HepG2 (cell line): ENCODE data around the gene TANC1. TPM values are rescaled to one million over a fixed set of nuclear protein-coding genes. Genes with fewer than 3 reads are reported as not detected.

Experiments used
- ATAC-seq: fragments of 200-7000 bp; cut with Tn5 transposase; 3 replicates; pipeline ENCODE4 v1.9.1; 2020; ENCODE audit warnings: mild to moderate bottlenecking, moderate library complexity
- BruUV-seq: library from RNA; stranded (reverse); fragments of 400-500 nt; replicated peaks from 2 replicates; lab custom pipeline; 2021; lab: Mats Ljungman, UMichigan
- CTCF ChIA-PET: fragments of 300-600 bp; formaldehyde crosslinking; extraction: SDS; loops from one replicate; lab custom pipeline; 2021; ENCODE audit warnings: low total read pairs, inconsistent platforms, low intra/inter-chr PET ratio; lab: Yijun Ruan, JAX
- POLR2A ChIA-PET: fragments of 350-600 bp; sonication (Branson Sonifier 250); formaldehyde crosslinking; loops from one replicate; lab custom pipeline; 2020; ENCODE audit warnings: antibody characterized with exemption, inconsistent platforms; lab: Yijun Ruan, JAX
- DNase-seq: peaks from one replicate; pipeline ENCODE4 v3.0.0-alpha.2; 2015; ENCODE audit warnings: low spot score
- FAIRE-seq: peaks from 3 replicates; lab custom pipeline; 2011; peaks lifted over from hg19 to GRCh38; lab: Jason Lieb, UNC
- H2AFZ ChIP-seq: one replicate; pipeline ENCODE4 v1.6.1; 2011; ENCODE audit warnings: low read length, inconsistent platforms
- H3K27ac ChIP-seq: fragments of 300-600 bp; 3 replicates; pipeline ENCODE4 v1.8.0; 2011; ENCODE audit warnings: mixed run types, mild to moderate bottlenecking, mixed read lengths, low read length, inconsistent platforms; ENCODE audit not compliant: insufficient read depth; ENCODE audit errors: extremely low read length
- H3K27me3 ChIP-seq, 2 experiments: fragments of 200-600 bp in 1 of 2; 2 replicates in 1 of 2; 3 replicates in 1 of 2; pipeline versions ENCODE4 v1.6.0 to v1.8.0; 2011; ENCODE audit warnings: low read length in 2 of 2, mild to moderate bottlenecking in 2 of 2, moderate library complexity in 2 of 2, inconsistent platforms in 1 of 2; ENCODE audit not compliant: insufficient read depth in 2 of 2, control insufficient read depth in 1 of 2
- H3K36me3 ChIP-seq, 2 experiments: fragments of 200-600 bp in 1 of 2; replicated peaks in 1 of 2; 2 replicates in 1 of 2; 3 replicates in 1 of 2; pipeline versions ENCODE4 v1.5.1 to v1.8.0; 2011; ENCODE audit warnings: low read length in 2 of 2, inconsistent platforms in 1 of 2; ENCODE audit not compliant: insufficient read depth in 2 of 2, control insufficient read depth in 1 of 2
- H3K4me1 ChIP-seq: 2 replicates; pipeline ENCODE4 v1.5.1; 2012; ENCODE audit warnings: low read length, inconsistent platforms; ENCODE audit not compliant: insufficient read depth
- H3K4me2 ChIP-seq: 2 replicates; pipeline ENCODE4 v1.6.0; 2011; ENCODE audit warnings: low read depth, low read length, inconsistent platforms
- H3K4me3 ChIP-seq, 3 experiments: fragments of 200-600 bp in 1 of 3; sonication (generic), shearing (Covaris generic) in 1 of 3; replicated peaks in 1 of 3; 2 replicates each; pipeline ENCODE4 v1.5.1; 2011 to 2016; ENCODE audit warnings: low read length in 3 of 3, inconsistent platforms in 2 of 3, low read depth in 2 of 3, mild to moderate bottlenecking in 2 of 3, control low read depth in 1 of 3, mixed read lengths in 1 of 3; ENCODE audit not compliant: insufficient read depth in 1 of 3
- H3K79me2 ChIP-seq: one replicate; pipeline ENCODE4 v1.6.1; 2011; ENCODE audit warnings: low read length, inconsistent platforms; ENCODE audit not compliant: insufficient read depth
- H3K9ac ChIP-seq: 2 replicates; pipeline ENCODE4 v1.6.0; 2011; ENCODE audit warnings: mild to moderate bottlenecking, low read depth, low read length, inconsistent platforms; ENCODE audit not compliant: insufficient read depth
- H3K9me3 ChIP-seq: 2 replicates; pipeline ENCODE4 v1.5.1; 2012; ENCODE audit warnings: mild to moderate bottlenecking, low read length
- H4K20me1 ChIP-seq: 2 replicates; pipeline ENCODE4 v1.6.0; 2011; ENCODE audit warnings: inconsistent platforms, mild to moderate bottlenecking, low read length, moderate library complexity; ENCODE audit not compliant: insufficient read depth
- ARNTL ChIP-seq: sonication (generic); formaldehyde crosslinking; IDR thresholded peaks from 2 replicates; pipeline ENCODE4 v1.4.0; 2020; ENCODE audit warnings: mild to moderate bottlenecking, missing genetic modification reagents
- BORCS8-MEF2B ChIP-seq: sonication (generic); formaldehyde crosslinking; IDR thresholded peaks from 2 replicates; pipeline ENCODE4 v1.8.0; 2022; ENCODE audit warnings: mild to moderate bottlenecking, missing genetic modification reagents
- CBX1 ChIP-seq: IDR thresholded peaks from one replicate; pipeline ENCODE4 v1.6.1; 2016; ENCODE audit warnings: antibody characterized with exemption, low read depth
- CREB3 ChIP-seq: sonication (generic); formaldehyde crosslinking; IDR thresholded peaks from 2 replicates; pipeline ENCODE4 v1.5.0; 2020; ENCODE audit warnings: missing genetic modification reagents
- HMG20A ChIP-seq: IDR thresholded peaks from 2 replicates; pipeline ENCODE4 v1.6.1; 2016; ENCODE audit warnings: borderline replicate concordance
- HOXD1 ChIP-seq: sonication (generic); formaldehyde crosslinking; IDR thresholded peaks from 2 replicates; pipeline ENCODE4 v1.5.0; 2020; ENCODE audit warnings: missing genetic modification reagents
- ZNF607 ChIP-seq: sonication (generic); formaldehyde crosslinking; IDR thresholded peaks from 2 replicates; pipeline ENCODE4 v1.5.1; 2020; ENCODE audit warnings: missing genetic modification reagents, mild to moderate bottlenecking, borderline replicate concordance
- ZNF782 ChIP-seq: sonication (generic); formaldehyde crosslinking; IDR thresholded peaks from 2 replicates; pipeline ENCODE4 v1.4.0; 2020; ENCODE audit warnings: missing genetic modification reagents, mild to moderate bottlenecking, borderline replicate concordance
- ZNF816 ChIP-seq: sonication (generic); formaldehyde crosslinking; IDR thresholded peaks from 2 replicates; pipeline ENCODE4 v1.8.0; 2022; ENCODE audit warnings: missing genetic modification reagents, mild to moderate bottlenecking, borderline replicate concordance
- ZSCAN21 ChIP-seq: sonication (generic); formaldehyde crosslinking; IDR thresholded peaks from 2 replicates; pipeline ENCODE4 v1.8.0; 2022; ENCODE audit warnings: mild to moderate bottlenecking, missing genetic modification reagents, moderate library complexity, borderline replicate concordance
- WGBS: methylation state at CpG from one replicate; pipeline ENCODE4 v1.1.6; 2017; ENCODE audit warnings: low lambda C conversion rate; 5-methylcytosine and 5-hydroxymethylcytosine counted together
- in situ Hi-C: cut with HindIII; loops from 2 replicates; pipeline ENCODE4 v1.10.0; 2017; ENCODE audit warnings: low pct_unique_long_range_greater_than_20kb; ENCODE audit not compliant: extremely low pct_ligation_motif_present
- intact Hi-C: fragments of 100-400 bp; cut with micrococcal nuclease; formaldehyde crosslinking; loops from one replicate; pipeline ENCODE4 v1.10.0; 2022; ENCODE audit not compliant: unreplicated experiment
- polyA plus RNA-seq, 8 experiments: library from polyadenylated mRNA; depleted of rRNA in 3 of 8; stranded (reverse) in 7 of 8; unstranded in 1 of 8; fragments of >200 nt; fragmentation: Illumina TruSeq in 4 of 8; extraction: Trizol in 4 of 8; gene quantifications; 2 replicates each; pipeline versions ENCODE4 v1.2.1 to v1.2.3, GENCODE V29; 2011 to 2016; ENCODE audit warnings: low read depth in 4 of 8, missing spikeins in 1 of 8, mixed read lengths in 1 of 8; ENCODE audit not compliant: insufficient read depth in 1 of 8
- total RNA-seq, 5 experiments: library from RNA; depleted of rRNA; stranded (reverse); fragments of >200 nt; fragmentation: Illumina TruSeq; extraction: Trizol; gene quantifications; 2 replicates each; pipeline ENCODE4 v1.2.3, GENCODE V29; 2016; ENCODE audit warnings: low read depth in 1 of 5

Gene TANC1
- total and polyA plus RNA-seq, 2 of the 13 experiments (the other 11 are each of a cell fraction or from before 2014, with no cell fraction given) = 2.3 to 5.6 TPM

GRCh38 chr2:159267921-159268320 lies 299.5 kb downstream of the TANC1 start:
- POLR2A ChIA-PET = no interaction called here
- H2AFZ ChIP-seq = no peak overlapping the region
- FAIRE-seq = no peak
- H3K9me3 ChIP-seq = no peaks in the 10 kb centered on the region
- no peaks in the 10 kb centered on the region for H3K4me1 ChIP-seq
- intact Hi-C loops = no loop called here
- TF ChIP-seq HOXD1 (CRISPR knock-in tag) = no peak
- TF ChIP-seq, all 625 proteins: peak for 0
- in situ Hi-C loops = no loop called here
- Histone ChIP-seq H3K4me2 (no peak overlapping the region), H4K20me1 (no peaks in the 10 kb centered on the region), H3K79me2 (no peaks in the 10 kb centered on the region), H3K4me3 (no peak overlapping the region), H3K27ac (no peak overlapping the region), H3K36me3 (peaks cover 0 to 7% of the 10 kb centered on the region in 2 experiments; a peak in 2 of 5 replicates), H3K27me3 (no peaks in the 10 kb centered on the region), H3K9ac (no peak overlapping the region)
- ATAC-seq (no peak), DNase-seq (no peak)
- no TSS peak for BruUV-seq
- WGBS = 98% methylated on average over 1 of the region's 1 CpG
- CTCF ChIA-PET = no interaction called here

- Histone ChIP-seq H3K9me3 (no peaks in the 10 kb centered on the region), H3K4me1 (no peaks in the 10 kb centered on the region), H3K9ac (no peak overlapping the region), H3K79me2 (no peaks in the 10 kb centered on the region), H4K20me1 (no peaks in the 10 kb centered on the region), H3K4me2 (no peak overlapping the region), H3K27ac (no peak overlapping the region), H3K27me3 (no peaks in the 10 kb centered on the region), H3K4me3 (no peak overlapping the region), H3K36me3 (peaks cover 0 to 18% of the 10 kb centered on the region in 2 experiments; a peak in 4 of 5 replicates), H2AFZ (no peak overlapping the region)
- in situ Hi-C loops (no loop called here), intact Hi-C loops (no loop called here)
- TF ChIP-seq ZSCAN21 (CRISPR knock-in tag) (no peak), BORCS8-MEF2B (CRISPR knock-in tag) (no peak), CBX1 (no peak), ZNF782 (CRISPR knock-in tag) (no peak), ZNF607 (no peak), ARNTL (CRISPR knock-in tag) (no peak), CREB3 (CRISPR knock-in tag) (no peak), ZNF816 (no peak), HMG20A (no peak)
- DNase-seq (no peak), ATAC-seq (no peak), FAIRE-seq (no peak)
- 97% methylated on average over 4 of the region's 4 CpGs for WGBS
- no TSS peak for BruUV-seq
- ChIA-PET CTCF (no interaction called here), POLR2A (interaction anchor here (1.1 kb wide), 1 partner anchor 16 kb away, joined by 3 read pairs; the partner anchor contains the start of gene WDSUB1)
Measured at GRCh38 chr2:159270744-159271379, 302.4 kb downstream of the TANC1 start.
